ENCODE data around the gene MCM9. TPM values are rescaled to one million over a fixed set of nuclear protein-coding genes. Genes with fewer than 3 reads are reported as not detected.

Gene MCM9
- total RNA-seq, 1 experiment from 2014 or later: 14.4 TPM

- Histone ChIP-seq H3K4me3 (ENCODE audit: low read depth, low read length) (no peak overlapping the region), H3K27me3 (replicated peaks; ENCODE audit: control insufficient read depth, insufficient read depth, low read length) (no peaks in the 10 kb centered on the region), H3K4me1 (no peaks in the 10 kb centered on the region), H3K36me3 (ENCODE audit: control insufficient read depth, insufficient read depth, low read length) (no peaks in the 10 kb centered on the region), H3K9me3 (no peaks in the 10 kb centered on the region)
- H3K27ac Mint-ChIP-seq (ENCODE audit: unreplicated experiment): no peak overlapping the region
- no peaks in the 10 kb centered on the region for H3K9me3 Mint-ChIP-seq (ENCODE audit: unreplicated experiment)
- H3K4me3 Mint-ChIP-seq (ENCODE audit: unreplicated experiment): no peak overlapping the region
- H3K4me1 Mint-ChIP-seq (ENCODE audit: low read depth, unreplicated experiment): no peaks in the 10 kb centered on the region
- BruUV-seq (replicated peaks): no TSS peak
- ChIA-PET CTCF (no interaction called here), POLR2A (no interaction called here)
- H3K36me3 Mint-ChIP-seq (ENCODE audit: insufficient read depth, unreplicated experiment): no peaks in the 10 kb centered on the region
- no peak for TF ChIP-seq CTCF (IDR thresholded peaks at IDR 0.05; ENCODE audit: insufficient read depth in 1 of 2, low read depth in 1 of 2, low read length in 1 of 2, severe bottlenecking in 1 of 2, unreplicated experiment in 1 of 2)
- H3K27me3 Mint-ChIP-seq (ENCODE audit: insufficient read depth, unreplicated experiment): no peaks in the 10 kb centered on the region
- no peak for DNase-seq
- intact Hi-C loops (cut with micrococcal nuclease; ENCODE audit: unreplicated experiment): no loop called here
Observed at GRCh38 chr6:118785601-118786000, 149.4 kb downstream of the MCM9 start.

- POLR2A ChIA-PET: no interaction called here
- BruUV-seq (replicated peaks): no TSS peak
Observed at GRCh38 chr6:118784641-118785164, 150.3 kb downstream of the MCM9 start.

GRCh38 chr6:118783931-118784550 lies 150.9 kb downstream of the MCM9 start:
- TF ChIP-seq CTCF (IDR thresholded peaks at IDR 0.05; ENCODE audit: insufficient read depth in 1 of 2, low read depth in 1 of 2, low read length in 1 of 2, severe bottlenecking in 1 of 2, unreplicated experiment in 1 of 2): no peak
- no peaks in the 10 kb centered on the region for H3K36me3 Mint-ChIP-seq (ENCODE audit: insufficient read depth, unreplicated experiment)
- no peak for DNase-seq
- intact Hi-C loops (cut with micrococcal nuclease; ENCODE audit: unreplicated experiment): no loop called here
- ChIA-PET POLR2A (no interaction called here), CTCF (interaction anchor here (0.6 to 0.7 kb wide), 2 partner anchors 125 to 335 kb away, joined by 3 to 4 read pairs; no protein-coding TSS in a partner anchor)
- Histone ChIP-seq H3K36me3 (ENCODE audit: control insufficient read depth, insufficient read depth, low read length) (no peaks in the 10 kb centered on the region), H3K27me3 (replicated peaks; ENCODE audit: control insufficient read depth, insufficient read depth, low read length) (no peaks in the 10 kb centered on the region), H3K4me3 (ENCODE audit: low read depth, low read length) (no peak overlapping the region), H3K4me1 (no peaks in the 10 kb centered on the region), H3K9me3 (no peaks in the 10 kb centered on the region)
- H3K27me3 Mint-ChIP-seq (ENCODE audit: insufficient read depth, unreplicated experiment): peaks cover 3% of the 10 kb centered on the region
- no peaks in the 10 kb centered on the region for H3K4me1 Mint-ChIP-seq (ENCODE audit: low read depth, unreplicated experiment)
- H3K9me3 Mint-ChIP-seq (ENCODE audit: unreplicated experiment): no peaks in the 10 kb centered on the region
- H3K4me3 Mint-ChIP-seq (ENCODE audit: unreplicated experiment): no peak overlapping the region
- H3K27ac Mint-ChIP-seq (ENCODE audit: unreplicated experiment): no peak overlapping the region
- no TSS peak for BruUV-seq (replicated peaks)

More at GRCh38 chr6:118784641-118785164, 150.3 kb downstream of the MCM9 start:
- no peaks in the 10 kb centered on the region for H3K36me3 Mint-ChIP-seq (ENCODE audit: insufficient read depth, unreplicated experiment)
- no peaks in the 10 kb centered on the region for H3K4me1 ChIP-seq
- no peak overlapping the region for H3K4me3 ChIP-seq (ENCODE audit: low read depth, low read length)
- no peak for DNase-seq
- H3K36me3 ChIP-seq (ENCODE audit: control insufficient read depth, insufficient read depth, low read length): no peaks in the 10 kb centered on the region
- H3K27me3 ChIP-seq (replicated peaks; ENCODE audit: control insufficient read depth, insufficient read depth, low read length): no peaks in the 10 kb centered on the region
- H3K9me3 ChIP-seq: no peaks in the 10 kb centered on the region
- no peak for TF ChIP-seq CTCF (IDR thresholded peaks at IDR 0.05; ENCODE audit: insufficient read depth in 1 of 2, low read depth in 1 of 2, low read length in 1 of 2, severe bottlenecking in 1 of 2, unreplicated experiment in 1 of 2)
- no peaks in the 10 kb centered on the region for H3K9me3 Mint-ChIP-seq (ENCODE audit: unreplicated experiment)
- intact Hi-C loops (cut with micrococcal nuclease; ENCODE audit: unreplicated experiment): no loop called here
- no peaks in the 10 kb centered on the region for H3K4me1 Mint-ChIP-seq (ENCODE audit: low read depth, unreplicated experiment)
- no peak overlapping the region for H3K27ac Mint-ChIP-seq (ENCODE audit: unreplicated experiment)
- H3K27me3 Mint-ChIP-seq (ENCODE audit: insufficient read depth, unreplicated experiment): no peaks in the 10 kb centered on the region
- H3K4me3 Mint-ChIP-seq (ENCODE audit: unreplicated experiment): no peak overlapping the region
- CTCF ChIA-PET: interaction anchor here (0.6 to 0.7 kb wide), 2 partner anchors 126 to 335 kb away, joined by 3 to 4 read pairs; no protein-coding TSS in a partner anchor
